ENCODE data around the gene ATP13A5.

- no peak for TF ChIP-seq EZH2 (IDR thresholded peaks at IDR 0.05; ENCODE audit: insufficient read depth, poor library complexity, severe bottlenecking)
- TF ChIP-seq EZH2phosphoT487 (IDR thresholded peaks at IDR 0.05; ENCODE audit: insufficient read depth, low read depth), result no peak
These were observed 77.1 kb downstream of the ATP13A5 start for GRCh38 chr3:193301433-193301832.
